ENCODE results near the gene TGIF2.
"Not testable (repeated sequence)": the region's sequence is repeated elsewhere in the genome, so short reads cannot be mapped to it uniquely, and the experiment has no call there.

Gene TGIF2

DNA sequence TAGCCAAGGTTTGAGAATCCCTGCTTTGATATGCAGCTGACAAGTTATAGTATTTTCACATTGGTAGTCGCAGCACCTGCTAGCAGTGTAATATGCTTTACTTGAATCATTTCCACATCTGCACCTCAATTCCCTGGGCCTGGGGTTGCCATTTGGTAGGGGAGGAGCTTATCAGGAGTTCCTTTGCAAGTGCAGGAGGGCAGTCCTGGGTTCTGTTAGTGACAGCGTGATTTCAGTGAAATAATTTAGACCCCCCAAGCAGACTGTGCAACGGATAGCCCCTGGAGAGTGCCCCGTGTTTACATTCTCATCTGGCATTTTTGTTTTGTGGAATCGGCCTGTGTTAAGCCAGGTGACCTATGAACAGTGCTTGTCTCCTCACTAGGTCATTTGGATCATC is 38.2 kb downstream of the TGIF2 start:
- in situ Hi-C loops (cut with MboI; ENCODE audit: low sequenced_read_pairs) = no loop called here

GRCh38 chr20:36613974-36614373 is 40.6 kb downstream of the TGIF2 start:
- in situ Hi-C loops (cut with MboI; ENCODE audit: low sequenced_read_pairs) = no loop called here

GRCh38 chr20:36614781-36615557 is 41.6 kb downstream of the TGIF2 start:
- in situ Hi-C loops (cut with MboI; ENCODE audit: low sequenced_read_pairs) = no loop called here

- in situ Hi-C loops (cut with MboI; ENCODE audit: low sequenced_read_pairs) = no loop called here
Measured at GRCh38 chr20:36620917-36621316, 47.5 kb downstream of the TGIF2 start.

DNA sequence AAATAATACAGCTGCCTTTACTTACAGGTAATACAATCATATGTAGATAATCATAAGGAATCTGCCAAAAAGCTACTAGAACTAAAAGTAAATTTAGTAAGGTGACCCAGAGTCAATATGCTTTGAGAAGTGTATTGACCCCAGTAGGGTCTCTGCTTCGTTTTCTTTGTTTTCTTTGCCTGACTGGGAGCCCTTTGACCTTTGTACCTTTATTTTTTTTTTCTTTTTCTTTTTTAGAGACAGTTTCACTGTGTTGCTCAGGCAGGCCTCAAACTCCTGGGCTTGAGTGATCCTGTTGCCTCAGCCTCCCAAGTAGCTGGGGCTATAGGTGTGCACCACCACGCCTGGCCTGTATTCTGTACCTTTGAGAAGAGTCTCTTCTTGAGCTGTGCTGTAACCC is 50.0 kb downstream of the TGIF2 start:
- in situ Hi-C loops (cut with MboI; ENCODE audit: low sequenced_read_pairs) = no loop called here

DNA sequence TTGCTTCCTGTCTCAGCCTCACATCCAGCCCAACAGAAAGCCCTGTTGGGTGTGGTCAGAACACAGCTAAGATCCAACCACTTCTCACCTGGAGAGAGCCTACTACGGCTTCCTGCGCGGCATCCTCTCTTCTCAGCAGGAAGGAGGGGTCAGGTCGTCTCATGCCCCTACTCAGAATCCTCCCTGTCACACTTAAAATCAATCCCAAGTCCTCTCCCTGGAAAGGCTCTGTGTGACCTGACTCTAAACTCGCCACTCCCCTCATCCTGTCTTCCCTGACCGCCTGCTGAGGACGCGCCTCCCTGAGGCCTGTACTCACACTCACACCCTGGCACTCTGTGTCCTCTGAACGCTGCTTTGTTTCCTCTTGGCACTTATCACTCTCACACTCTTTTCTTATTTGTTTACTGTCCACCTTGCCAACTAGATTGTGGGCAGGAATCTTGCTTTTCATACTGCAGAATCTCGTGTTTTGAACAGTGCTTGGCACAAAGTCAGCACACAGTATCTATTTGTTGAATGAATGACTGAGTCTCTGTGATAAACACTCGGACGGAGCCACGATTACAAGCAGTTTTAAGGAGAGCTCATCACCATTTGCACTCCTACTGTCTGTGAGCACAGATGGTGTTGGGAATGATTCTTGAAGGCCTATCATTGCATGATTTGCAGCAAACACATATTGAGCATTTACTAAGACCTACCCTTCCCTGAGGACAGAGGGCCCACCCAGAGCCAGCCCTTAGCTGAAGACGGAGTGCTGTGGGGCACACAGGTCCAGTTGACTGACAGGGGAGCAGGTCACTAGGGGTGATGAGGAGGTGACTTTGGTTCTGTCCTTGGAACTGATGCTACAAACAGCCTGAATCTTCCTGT is 50.9 kb downstream of the TGIF2 start:
- in situ Hi-C loops (cut with MboI; ENCODE audit: low sequenced_read_pairs) = no loop called here

GRCh38 chr20:36624944-36625324 is 51.5 kb downstream of the TGIF2 start:
- in situ Hi-C loops (cut with MboI; ENCODE audit: low sequenced_read_pairs) = no loop called here

DNA sequence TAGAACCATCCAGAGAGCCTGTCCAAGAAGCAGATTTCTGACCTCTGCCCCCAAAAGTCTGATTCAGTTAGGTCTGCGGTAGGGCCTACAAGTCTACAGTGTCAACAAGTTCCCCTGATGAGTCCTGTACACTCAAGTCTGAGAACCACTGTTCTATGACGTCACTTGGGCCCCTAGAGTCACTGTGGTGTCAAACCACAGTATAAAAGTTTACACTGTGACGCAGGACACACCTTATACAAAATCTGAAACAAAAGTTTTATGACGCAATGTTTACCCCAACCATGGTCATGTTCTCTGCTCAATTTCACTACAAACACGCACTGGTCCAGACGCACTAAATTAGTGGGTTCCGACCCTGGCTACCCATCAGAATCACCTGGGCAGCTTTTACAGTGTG is 54.7 kb downstream of the TGIF2 start:
- in situ Hi-C loops (cut with MboI; ENCODE audit: low sequenced_read_pairs) = no loop called here

GRCh38 chr20:36629719-36630681 is 56.6 kb downstream of the TGIF2 start:
- in situ Hi-C loops (cut with MboI; ENCODE audit: low sequenced_read_pairs) = no loop called here

DNA sequence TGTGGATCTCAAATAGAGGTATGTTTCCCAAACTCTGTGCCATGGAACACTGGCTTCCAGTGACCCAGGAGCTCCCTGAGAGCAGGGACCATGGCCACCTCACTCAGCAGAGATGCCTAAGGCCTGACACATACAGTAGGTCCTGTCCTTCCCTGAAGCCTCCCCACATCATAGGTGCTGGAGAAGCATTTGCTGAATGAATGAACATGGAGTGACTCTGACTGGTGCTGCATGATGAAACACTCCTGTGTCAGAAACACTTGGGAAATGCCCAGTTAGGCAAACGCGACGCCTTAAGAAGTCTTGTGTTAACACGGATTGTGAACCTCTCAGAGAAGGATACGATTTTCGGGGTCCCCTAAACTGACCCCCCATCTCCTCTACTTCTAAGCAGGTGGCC is 58.2 kb downstream of the TGIF2 start:
- in situ Hi-C loops (cut with MboI; ENCODE audit: low sequenced_read_pairs) = no loop called here

- in situ Hi-C loops (cut with MboI; ENCODE audit: low sequenced_read_pairs) = no loop called here
Measured at GRCh38 chr20:36632147-36632486, 58.7 kb downstream of the TGIF2 start.

DNA sequence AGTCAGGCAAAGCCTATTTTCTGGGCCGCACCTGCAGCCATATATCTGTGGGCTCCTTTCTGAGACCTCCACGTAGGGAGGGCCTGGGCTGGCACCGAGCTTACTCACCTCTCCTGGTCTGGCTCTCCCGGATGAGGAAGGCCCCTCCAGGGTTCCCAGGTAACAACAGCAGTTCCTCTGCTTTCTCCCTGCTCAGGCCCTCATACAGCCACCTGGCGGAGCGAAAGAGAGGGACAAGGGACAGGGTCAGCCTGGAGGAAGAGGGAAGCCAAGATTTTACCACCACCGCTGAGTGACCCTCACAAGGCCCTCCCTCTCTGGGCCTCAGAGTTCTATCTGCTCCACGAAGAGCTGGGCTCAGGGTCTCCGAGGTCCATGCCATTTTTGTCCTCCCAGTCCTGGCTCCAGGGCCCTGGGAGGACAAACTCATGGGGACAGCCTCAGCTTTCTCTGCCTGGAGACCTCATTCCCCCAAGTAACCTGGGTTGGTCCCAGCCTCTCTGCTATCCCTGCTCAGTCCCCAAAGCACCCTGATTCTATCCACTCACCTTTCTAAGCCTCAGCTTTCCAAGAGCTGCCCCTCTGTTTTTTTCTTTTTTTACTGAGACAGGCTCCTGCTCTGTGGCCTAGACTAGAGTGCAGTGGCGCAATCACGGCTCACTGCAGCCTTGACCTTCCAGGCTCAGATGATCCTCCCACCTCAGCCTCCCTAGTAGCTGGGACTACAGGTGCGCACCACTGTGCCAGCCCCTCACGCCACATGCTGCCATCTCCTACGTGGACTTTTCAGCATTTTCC is 59.3 kb downstream of the TGIF2 start:
- in situ Hi-C loops (cut with MboI; ENCODE audit: low sequenced_read_pairs) = no loop called here

GRCh38 chr20:36633285-36633772 is 59.9 kb downstream of the TGIF2 start:
- in situ Hi-C loops (cut with MboI; ENCODE audit: low sequenced_read_pairs) = no loop called here

DNA sequence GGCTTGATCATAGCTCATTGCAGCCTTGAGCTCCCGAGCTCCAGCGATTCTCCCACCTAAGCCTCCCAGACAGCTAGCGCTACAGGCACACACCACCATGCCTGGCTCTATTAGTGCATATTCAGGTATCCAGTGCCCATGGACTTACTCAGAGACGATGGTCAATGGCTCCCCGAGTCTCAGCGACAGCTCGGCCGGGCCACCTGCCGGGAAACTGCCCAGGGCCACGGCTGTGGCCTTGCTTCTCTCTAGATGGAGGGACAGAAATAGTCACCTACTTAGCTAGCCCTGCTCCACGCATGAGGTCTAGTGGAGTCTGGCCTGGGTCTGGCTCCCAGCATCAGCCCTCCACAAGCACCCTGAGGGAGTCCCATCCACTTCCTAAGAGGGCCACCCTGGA is 60.9 kb downstream of the TGIF2 start:
- in situ Hi-C loops (cut with MboI; ENCODE audit: low sequenced_read_pairs) = no loop called here

GRCh38 chr20:36638876-36639400 is 65.5 kb downstream of the TGIF2 start:
- in situ Hi-C loops (cut with MboI; ENCODE audit: low sequenced_read_pairs) = not testable (repeated sequence)

GRCh38 chr20:36641506-36641843 is 68.1 kb downstream of the TGIF2 start:
- in situ Hi-C loops (cut with MboI; ENCODE audit: low sequenced_read_pairs) = no loop called here

DNA sequence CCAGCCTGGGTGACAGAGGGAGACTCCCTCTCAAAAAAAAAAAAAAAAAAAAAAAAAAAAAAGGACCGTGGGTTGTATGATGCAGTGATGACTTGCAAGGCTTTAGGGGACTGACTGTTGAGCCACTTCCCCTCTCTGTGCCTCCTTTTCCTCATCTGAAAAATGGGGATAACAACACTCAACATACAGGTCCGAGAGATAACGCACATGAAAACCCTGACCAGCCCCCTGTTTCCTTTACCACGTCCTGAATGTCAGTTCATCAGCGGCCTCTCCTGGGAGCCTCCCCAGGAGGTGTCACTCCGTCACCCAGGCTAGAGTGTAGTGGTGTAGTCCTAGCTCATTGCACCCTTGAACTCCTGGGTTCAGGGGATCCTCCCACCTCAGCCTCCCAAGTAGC is 68.7 kb downstream of the TGIF2 start:
- in situ Hi-C loops (cut with MboI; ENCODE audit: low sequenced_read_pairs) = no loop called here
